Progenitor cell of endocrine pancreas (in vitro differentiated cells): ENCODE measurements around the gene F5. TPM values are rescaled to one million over a fixed set of nuclear protein-coding genes. Genes with fewer than 3 reads are reported as not detected.

Experiments used
- DNase-seq: peaks from one replicate; pipeline ENCODE4 v3.0.0; 2021; ENCODE audit warnings: low spot score; ENCODE audit not compliant: unreplicated experiment
- H3K27ac Mint-ChIP-seq: 2 replicates; pipeline ENCODE4 v1.8.0; 2021; ENCODE audit warnings: mild to moderate bottlenecking, moderate library complexity, mixed read lengths
- H3K27me3 Mint-ChIP-seq: 2 replicates; pipeline ENCODE4 v1.8.0; 2021; ENCODE audit warnings: mixed read lengths
- H3K36me3 Mint-ChIP-seq: 2 replicates; pipeline ENCODE4 v1.8.0; 2022; ENCODE audit warnings: mixed read lengths; ENCODE audit not compliant: insufficient read depth
- H3K4me1 Mint-ChIP-seq: 2 replicates; pipeline ENCODE4 v1.8.0; 2021; ENCODE audit warnings: low read depth, mixed read lengths
- H3K4me3 Mint-ChIP-seq: 2 replicates; pipeline ENCODE4 v1.8.0; 2021; ENCODE audit warnings: low read depth, mild to moderate bottlenecking, moderate library complexity, mixed read lengths
- H3K9me3 Mint-ChIP-seq: 2 replicates; pipeline ENCODE4 v1.8.0; 2021; ENCODE audit warnings: low read depth, mixed read lengths
- CTCF ChIP-seq: fragments of 200-600 bp; sonication (generic); IDR thresholded peaks from one replicate; pipeline ENCODE4 v1.5.0; 2021; ENCODE audit warnings: antibody characterized with exemption, mild to moderate bottlenecking; ENCODE audit not compliant: unreplicated experiment
- total RNA-seq: library from RNA; stranded (reverse); gene quantifications from 2 replicates; pipeline ENCODE4 v1.2.1, GENCODE V29; 2021

The F5 gene
- total RNA-seq, 1 donor from 2014 or later: 2.9 TPM

- Mint-ChIP-seq H3K36me3 (peaks cover 8% of the 10 kb centered on the region), H3K4me1 (peaks cover 16% of the 10 kb centered on the region), H3K27me3 (no peaks in the 10 kb centered on the region), H3K9me3 (peaks cover 23% of the 10 kb centered on the region), H3K27ac (no peak overlapping the region), H3K4me3 (no peak overlapping the region)
- DNase-seq: no peak
- no peak for TF ChIP-seq CTCF
These were observed 24.6 kb downstream of the F5 start for GRCh38 chr1:169561692-169562091.

GRCh38 chr1:169557131-169557530 is 29.1 kb downstream of the F5 start:
- H3K36me3 Mint-ChIP-seq: no peaks in the 10 kb centered on the region
- TF ChIP-seq CTCF: no peak
- DNase-seq: no peak
- H3K9me3 Mint-ChIP-seq: peaks cover 3% of the 10 kb centered on the region
- H3K27ac Mint-ChIP-seq: no peak overlapping the region
- H3K4me1 Mint-ChIP-seq: no peaks in the 10 kb centered on the region
- no peaks in the 10 kb centered on the region for H3K27me3 Mint-ChIP-seq
- H3K4me3 Mint-ChIP-seq: no peak overlapping the region

- DNase-seq: no peak
- no peak overlapping the region for H3K27ac Mint-ChIP-seq
- no peaks in the 10 kb centered on the region for H3K4me1 Mint-ChIP-seq
- H3K27me3 Mint-ChIP-seq: no peaks in the 10 kb centered on the region
- TF ChIP-seq CTCF: peak; percentile 60
- H3K4me3 Mint-ChIP-seq: no peak overlapping the region
- H3K9me3 Mint-ChIP-seq: no peaks in the 10 kb centered on the region
- H3K36me3 Mint-ChIP-seq: no peaks in the 10 kb centered on the region
These were observed 36.0 kb downstream of the F5 start for GRCh38 chr1:169550294-169550693.

GRCh38 chr1:169548282-169548681 is 38.0 kb downstream of the F5 start:
- Mint-ChIP-seq H3K36me3 (no peaks in the 10 kb centered on the region), H3K9me3 (no peaks in the 10 kb centered on the region), H3K27me3 (no peaks in the 10 kb centered on the region), H3K4me3 (no peak overlapping the region), H3K4me1 (peaks cover 7% of the 10 kb centered on the region), H3K27ac (no peak overlapping the region)
- TF ChIP-seq CTCF: no peak
- no peak for DNase-seq

GRCh38 chr1:169546087-169546995 is 39.9 kb downstream of the F5 start:
- Mint-ChIP-seq H3K4me3 (no peak overlapping the region), H3K36me3 (no peaks in the 10 kb centered on the region), H3K27me3 (peaks cover 4% of the 10 kb centered on the region), H3K4me1 (peaks cover 11% of the 10 kb centered on the region), H3K27ac (no peak overlapping the region), H3K9me3 (no peaks in the 10 kb centered on the region)
- peak; percentile 35 for DNase-seq
- peak; percentile 92 for TF ChIP-seq CTCF
